MG63 (cell line): ENCODE measurements around the gene NXPH4. TPM values are rescaled to one million over a fixed set of nuclear protein-coding genes. Genes with fewer than 3 reads are reported as not detected.
A peak's percentile ranks its signal among the peaks of the same experiment; 100 is the strongest.

Source experiments
- DNase-seq: peaks from one replicate; pipeline ENCODE4 v3.0.0-alpha.2; 2020
- H3K27me3 ChIP-seq: fragments of 250-450 bp; sonication (Bioruptor Pico); 2 replicates; pipeline ENCODE4 v1.5.1; 2020; ENCODE audit warnings: mild to moderate bottlenecking, moderate library complexity
- H3K36me3 ChIP-seq: fragments of 250-450 bp; sonication (Bioruptor Pico); 2 replicates; pipeline ENCODE4 v1.5.1; 2020; ENCODE audit warnings: mild to moderate bottlenecking, moderate library complexity
- H3K4me3 ChIP-seq: fragments of 250-450 bp; sonication (Bioruptor Pico); 2 replicates; pipeline ENCODE4 v1.5.1; 2020; ENCODE audit warnings: mild to moderate bottlenecking, moderate library complexity
- H3K9me3 ChIP-seq: fragments of 250-450 bp; sonication (Bioruptor Pico); 2 replicates; pipeline ENCODE4 v1.5.1; 2020; ENCODE audit warnings: mild to moderate bottlenecking, moderate library complexity
- total RNA-seq: library from RNA; depleted of rRNA; stranded (reverse); fragments of >200 nt; shearing (Covaris generic); gene quantifications from 2 replicates; pipeline ENCODE4 v1.2.3, GENCODE V29; 2014; ENCODE audit warnings: low replicate concordance; rRNA removed

Gene NXPH4
- total RNA-seq, result 1.2 TPM in 1 of 2 replicates, not detected in the other

DNA sequence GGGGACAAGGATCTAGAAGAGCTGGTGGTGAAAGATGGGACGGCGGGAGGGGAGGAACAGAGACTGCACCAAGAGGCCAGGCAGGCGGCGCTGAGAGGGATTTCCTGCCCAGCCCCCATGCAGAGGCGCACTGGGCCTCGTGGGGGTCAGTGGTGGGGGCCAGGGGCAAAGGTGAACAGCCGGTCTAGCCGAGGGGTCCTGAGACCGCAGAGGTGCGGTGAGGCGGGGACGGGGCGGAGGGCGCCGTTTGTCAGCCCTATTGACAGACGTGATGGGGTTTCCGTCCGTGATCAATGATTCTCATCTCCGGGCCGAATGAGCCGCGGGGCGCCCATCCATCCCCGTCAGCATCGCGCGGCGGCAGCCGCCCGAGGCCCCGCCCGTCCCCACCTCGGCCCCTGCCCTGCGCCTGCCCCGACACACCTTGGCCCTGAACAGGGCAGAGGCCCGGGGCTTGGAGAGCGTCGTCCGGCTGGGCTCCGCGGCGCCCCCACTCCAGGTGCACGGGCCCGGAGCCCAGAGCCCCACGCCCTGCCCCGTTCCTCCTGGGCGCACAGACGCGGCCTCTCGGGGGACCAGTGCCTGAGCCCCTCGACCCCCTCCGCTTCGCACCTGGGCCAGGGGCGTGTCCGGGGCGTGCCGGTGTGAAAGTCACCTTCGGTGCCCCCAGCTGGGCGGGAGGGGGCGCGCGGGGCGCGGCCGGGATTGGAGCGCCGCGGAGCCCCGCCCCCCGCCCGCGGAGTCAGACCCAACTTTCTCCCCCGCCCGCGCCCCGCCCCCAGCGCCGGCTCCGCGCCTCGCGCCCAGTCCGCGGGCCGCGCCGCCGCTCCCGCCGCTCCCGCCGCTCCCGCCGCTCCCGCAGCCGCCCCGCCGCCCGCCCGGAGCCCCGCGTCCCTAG is at the start of gene NXPH4:
Gene NXPH4, plus strand, starts transcription at position 781 of the 898 bp plus-strand sequence. CDS start 176 bp downstream, outside the sequence.
- Histone ChIP-seq H3K4me3 (peak within 1 kb of the TSS; percentile 55), H3K9me3 (no peaks in the 10 kb centered on the region), H3K27me3 (0 out of 2 replicates have a peak, but pooled peaks cover 3% of the 10 kb centered on the region), H3K36me3 (peaks cover 17% of the 10 kb centered on the region)
- DNase-seq, result peak; percentile 54

- DNase-seq, result peak; percentile 40
- H3K36me3 ChIP-seq, result peaks cover 81% of the 10 kb centered on the region
- no peak overlapping the region for H3K4me3 ChIP-seq
- H3K9me3 ChIP-seq, result no peaks in the 10 kb centered on the region
- no peaks in the 10 kb centered on the region for H3K27me3 ChIP-seq
Observed at GRCh38 chr12:57166971-57167371, 49.6 kb upstream of the NXPH4 start.

GRCh38 chr12:57168058-57168457 is 48.5 kb upstream of the NXPH4 start:
- no peaks in the 10 kb centered on the region for H3K9me3 ChIP-seq
- peaks cover 78% of the 10 kb centered on the region for H3K36me3 ChIP-seq
- no peak overlapping the region for H3K4me3 ChIP-seq
- no peak for DNase-seq
- H3K27me3 ChIP-seq, result no peaks in the 10 kb centered on the region

GRCh38 chr12:57169046-57169795 is 47.4 kb upstream of the NXPH4 start:
- H3K4me3 ChIP-seq, result no peak overlapping the region
- H3K36me3 ChIP-seq, result peaks cover 80% of the 10 kb centered on the region
- no peaks in the 10 kb centered on the region for H3K27me3 ChIP-seq
- DNase-seq, result no peak
- no peaks in the 10 kb centered on the region for H3K9me3 ChIP-seq

DNA sequence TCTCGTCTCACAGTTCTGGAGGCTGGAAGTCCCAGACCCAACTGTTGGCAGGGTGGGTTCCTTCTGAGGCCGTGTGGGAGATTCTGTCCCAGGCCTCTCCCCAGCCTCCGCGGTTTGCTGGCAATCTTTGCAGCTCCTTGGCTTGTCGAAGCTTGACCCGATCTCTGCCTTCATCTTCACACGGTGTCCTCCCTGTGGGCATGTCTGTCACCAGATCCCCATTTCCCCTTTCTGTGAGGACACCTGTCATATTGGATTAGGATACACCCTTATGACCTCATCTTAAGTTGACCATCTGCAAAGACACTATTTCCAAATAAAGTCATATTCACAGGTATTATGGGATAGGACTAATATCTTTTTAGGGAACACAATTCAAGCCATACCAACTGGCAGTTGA is 46.6 kb upstream of the NXPH4 start:
- Histone ChIP-seq H3K4me3 (no peak overlapping the region), H3K9me3 (no peaks in the 10 kb centered on the region), H3K36me3 (peaks cover 76% of the 10 kb centered on the region), H3K27me3 (no peaks in the 10 kb centered on the region)
- DNase-seq, result no peak

DNA sequence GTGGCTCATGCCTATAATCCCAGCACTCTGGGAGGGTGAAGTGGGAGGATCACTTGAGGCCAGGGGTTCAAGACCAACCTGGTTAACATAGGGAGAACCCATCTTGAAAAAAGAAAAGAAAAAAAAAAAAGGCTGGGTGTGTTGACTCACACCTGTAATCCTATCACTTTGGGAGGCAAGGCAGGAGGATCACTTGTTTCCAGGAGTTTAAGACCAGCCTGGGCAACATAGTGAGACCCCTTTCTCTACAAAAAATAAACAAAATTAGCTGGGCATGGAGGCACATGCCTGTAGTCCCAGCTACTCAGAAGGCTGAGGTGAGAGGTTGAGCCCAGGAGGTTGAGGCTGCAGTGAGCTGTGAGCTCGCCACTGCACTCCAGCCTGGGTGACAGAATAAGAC is 46.2 kb upstream of the NXPH4 start:
- no peaks in the 10 kb centered on the region for H3K9me3 ChIP-seq
- H3K4me3 ChIP-seq, result no peak overlapping the region
- peaks cover 72% of the 10 kb centered on the region for H3K36me3 ChIP-seq
- no peaks in the 10 kb centered on the region for H3K27me3 ChIP-seq
- no peak for DNase-seq

- Histone ChIP-seq H3K9me3 (no peaks in the 10 kb centered on the region), H3K27me3 (no peaks in the 10 kb centered on the region), H3K4me3 (no peak overlapping the region), H3K36me3 (peaks cover 70% of the 10 kb centered on the region)
- DNase-seq, result no peak
Observed at GRCh38 chr12:57170927-57171326, 45.7 kb upstream of the NXPH4 start.

DNA sequence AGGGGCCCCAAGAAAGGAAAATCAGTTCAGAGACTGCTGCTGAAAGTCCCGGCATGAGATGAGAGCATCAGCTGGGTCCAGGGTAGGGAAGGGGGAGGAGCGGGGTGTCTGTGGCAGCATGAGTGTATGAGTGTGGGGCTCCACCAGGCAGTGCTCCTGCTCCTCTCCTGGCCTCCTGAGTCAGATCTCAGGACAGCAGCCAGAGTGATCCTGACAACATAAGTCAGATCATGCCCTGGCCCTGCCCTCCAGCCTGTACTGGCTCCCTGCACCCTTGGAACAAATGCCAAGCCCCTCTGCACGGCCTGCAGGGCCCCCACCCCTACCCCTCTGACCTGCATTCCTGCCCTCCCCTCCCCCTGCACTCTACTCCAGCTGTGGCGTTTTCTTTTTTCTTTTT is 44.9 kb upstream of the NXPH4 start:
- no peaks in the 10 kb centered on the region for H3K9me3 ChIP-seq
- no peaks in the 10 kb centered on the region for H3K27me3 ChIP-seq
- no peak overlapping the region for H3K4me3 ChIP-seq
- peaks cover 70% of the 10 kb centered on the region for H3K36me3 ChIP-seq
- peak; percentile 53 for DNase-seq

DNA sequence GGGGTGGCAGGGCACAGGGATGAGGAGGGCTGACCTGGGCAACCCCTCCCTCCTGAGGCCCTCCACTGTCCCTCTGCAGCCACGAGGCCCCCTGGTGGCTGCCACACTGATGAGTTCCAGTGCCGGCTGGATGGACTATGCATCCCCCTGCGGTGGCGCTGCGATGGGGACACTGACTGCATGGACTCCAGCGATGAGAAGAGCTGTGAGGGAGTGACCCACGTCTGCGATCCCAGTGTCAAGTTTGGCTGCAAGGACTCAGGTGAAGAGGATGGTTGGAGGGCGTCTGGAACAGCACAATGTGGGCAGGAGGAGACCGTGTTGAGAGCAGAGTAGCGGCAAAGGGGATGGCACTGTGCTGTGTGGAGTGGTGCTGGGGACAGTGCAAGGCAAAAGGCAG is 43.5 kb upstream of the NXPH4 start:
- peak; percentile 33 for DNase-seq
- peaks cover 67% of the 10 kb centered on the region for H3K36me3 ChIP-seq
- no peak overlapping the region for H3K4me3 ChIP-seq
- H3K9me3 ChIP-seq, result no peaks in the 10 kb centered on the region
- no peaks in the 10 kb centered on the region for H3K27me3 ChIP-seq

DNA sequence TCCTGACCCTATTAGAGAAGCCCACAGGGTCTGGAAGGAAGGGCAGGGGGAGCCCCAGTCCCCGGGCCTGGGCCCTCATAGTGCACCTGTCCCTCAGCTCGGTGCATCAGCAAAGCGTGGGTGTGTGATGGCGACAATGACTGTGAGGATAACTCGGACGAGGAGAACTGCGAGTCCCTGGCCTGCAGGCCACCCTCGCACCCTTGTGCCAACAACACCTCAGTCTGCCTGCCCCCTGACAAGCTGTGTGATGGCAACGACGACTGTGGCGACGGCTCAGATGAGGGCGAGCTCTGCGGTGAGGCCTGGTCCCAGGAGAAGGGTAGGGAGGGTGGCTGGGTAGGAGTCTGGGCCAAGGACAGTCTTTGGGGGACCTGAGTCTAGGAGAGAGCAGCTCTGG is 42.9 kb upstream of the NXPH4 start:
- no peaks in the 10 kb centered on the region for H3K9me3 ChIP-seq
- H3K27me3 ChIP-seq, result no peaks in the 10 kb centered on the region
- H3K36me3 ChIP-seq, result peaks cover 63% of the 10 kb centered on the region
- no peak for DNase-seq
- no peak overlapping the region for H3K4me3 ChIP-seq

- Histone ChIP-seq H3K9me3 (no peaks in the 10 kb centered on the region), H3K36me3 (peaks cover 69% of the 10 kb centered on the region), H3K27me3 (no peaks in the 10 kb centered on the region), H3K4me3 (no peak overlapping the region)
- DNase-seq, result peak; percentile 40
Observed at GRCh38 chr12:57175428-57176138, 41.0 kb upstream of the NXPH4 start.

DNA sequence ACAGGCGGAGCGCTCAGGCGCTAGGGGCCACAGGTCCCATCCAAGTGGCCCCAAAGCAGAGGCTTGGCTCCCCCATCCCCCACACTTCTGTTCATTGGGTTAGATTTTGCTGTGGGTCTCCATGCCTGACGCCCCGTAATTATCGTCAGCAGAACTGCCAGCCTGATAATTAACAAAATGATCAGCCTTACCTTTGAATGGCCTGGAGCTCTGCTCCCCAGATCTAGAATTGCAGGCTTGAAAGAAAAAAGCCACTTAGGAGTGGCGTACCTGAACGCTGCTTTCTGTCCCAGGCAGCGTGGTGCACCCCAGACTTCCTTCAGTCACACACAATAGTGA is 40.5 kb upstream of the NXPH4 start:
- Histone ChIP-seq H3K9me3 (no peaks in the 10 kb centered on the region), H3K36me3 (peaks cover 68% of the 10 kb centered on the region), H3K4me3 (no peak overlapping the region), H3K27me3 (no peaks in the 10 kb centered on the region)
- DNase-seq, result no peak

GRCh38 chr12:57176846-57177245 is 39.7 kb upstream of the NXPH4 start:
- peak; percentile 30 for DNase-seq
- Histone ChIP-seq H3K36me3 (peaks cover 72% of the 10 kb centered on the region), H3K9me3 (no peaks in the 10 kb centered on the region), H3K4me3 (no peak overlapping the region), H3K27me3 (no peaks in the 10 kb centered on the region)

GRCh38 chr12:57177354-57177753 is 39.2 kb upstream of the NXPH4 start:
- H3K9me3 ChIP-seq, result no peaks in the 10 kb centered on the region
- H3K36me3 ChIP-seq, result peaks cover 70% of the 10 kb centered on the region
- DNase-seq, result no peak
- no peak overlapping the region for H3K4me3 ChIP-seq
- no peaks in the 10 kb centered on the region for H3K27me3 ChIP-seq

DNA sequence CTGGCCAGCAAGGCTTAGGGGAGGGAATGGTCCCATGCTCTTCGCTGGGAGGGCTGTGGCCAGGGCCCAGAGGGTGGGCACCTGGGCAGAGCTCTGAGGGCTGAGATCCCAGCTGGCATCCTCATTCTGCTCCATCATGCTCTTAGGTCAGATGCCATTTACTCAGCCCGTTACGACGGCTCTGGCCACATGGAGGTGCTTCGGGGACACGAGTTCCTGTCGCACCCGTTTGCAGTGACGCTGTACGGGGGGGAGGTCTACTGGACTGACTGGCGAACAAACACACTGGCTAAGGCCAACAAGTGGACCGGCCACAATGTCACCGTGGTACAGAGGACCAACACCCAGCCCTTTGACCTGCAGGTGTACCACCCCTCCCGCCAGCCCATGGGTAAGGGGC is 38.4 kb upstream of the NXPH4 start:
- Histone ChIP-seq H3K36me3 (peaks cover 71% of the 10 kb centered on the region), H3K27me3 (no peaks in the 10 kb centered on the region), H3K4me3 (no peak overlapping the region), H3K9me3 (no peaks in the 10 kb centered on the region)
- no peak for DNase-seq

GRCh38 chr12:57179331-57180086 is 37.1 kb upstream of the NXPH4 start:
- Histone ChIP-seq H3K9me3 (no peaks in the 10 kb centered on the region), H3K36me3 (peaks cover 72% of the 10 kb centered on the region), H3K4me3 (no peak overlapping the region), H3K27me3 (no peaks in the 10 kb centered on the region)
- DNase-seq, result no peak
